WTC11 (cell line): ENCODE results near the gene SLC6A8. TPM values are rescaled to one million over a fixed set of nuclear protein-coding genes. Genes with fewer than 3 reads are reported as not detected.

Experiments
- ATAC-seq: fragments of 200-7000 bp; cut with Tn5 transposase; 2 replicates; pipeline ENCODE4 v1.10.0; 2021; ENCODE audit warnings: mild to moderate bottlenecking, moderate library complexity
- CTCF ChIA-PET: fragments of 300-600 bp; sonication (Branson Sonifier 250); formaldehyde crosslinking; loops from one replicate; lab custom pipeline; 2021; ENCODE audit warnings: antibody characterized with exemption; lab: Charles Lee
- POLR2A ChIA-PET: fragments of 350-600 bp; sonication (Branson Sonifier 250); formaldehyde crosslinking; loops from one replicate; lab custom pipeline; 2021; ENCODE audit warnings: antibody characterized with exemption; lab: Charles Lee
- DNase-seq: peaks from one replicate; pipeline ENCODE4 v3.0.0; 2021; ENCODE audit warnings: low spot score
- H3K27ac Mint-ChIP-seq: 2 replicates; pipeline ENCODE4 v1.8.0; 2021; ENCODE audit warnings: mixed read lengths
- H3K27me3 Mint-ChIP-seq: 2 replicates; pipeline ENCODE4 v1.8.0; 2021; ENCODE audit warnings: low read depth, mild to moderate bottlenecking, moderate library complexity, mixed read lengths
- H3K36me3 Mint-ChIP-seq: 2 replicates; pipeline ENCODE4 v1.8.0; 2021; ENCODE audit warnings: mixed read lengths
- H3K4me1 Mint-ChIP-seq: 2 replicates; pipeline ENCODE4 v1.8.0; 2022; ENCODE audit warnings: mixed read lengths
- H3K4me3 Mint-ChIP-seq: 2 replicates; pipeline ENCODE4 v1.8.0; 2021; ENCODE audit warnings: mild to moderate bottlenecking, moderate library complexity, mixed read lengths
- H3K9me3 Mint-ChIP-seq: 2 replicates; pipeline ENCODE4 v1.8.0; 2021; ENCODE audit warnings: mixed read lengths
- CREM ChIP-seq: sonication (generic); formaldehyde crosslinking; IDR thresholded peaks from 2 replicates; pipeline ENCODE4 v1.8.1; 2022; ENCODE audit warnings: mild to moderate bottlenecking, missing genetic modification reagents, moderate library complexity
- EMX1 ChIP-seq: fragments of 250-450 bp; sonication (Bioruptor Pico); IDR thresholded peaks from 2 replicates; pipeline ENCODE4 v1.8.0; 2021; ENCODE audit warnings: mild to moderate bottlenecking
- ETV6 ChIP-seq: sonication (generic); formaldehyde crosslinking; IDR thresholded peaks from 2 replicates; pipeline ENCODE4 v1.8.1; 2022; ENCODE audit warnings: mild to moderate bottlenecking, missing genetic modification reagents
- FOXK1 ChIP-seq: sonication (generic); formaldehyde crosslinking; IDR thresholded peaks from 2 replicates; pipeline ENCODE4 v1.8.0; 2022; ENCODE audit warnings: mild to moderate bottlenecking, moderate library complexity, missing genetic modification reagents
- GRHL2 ChIP-seq: fragments of 250-450 bp; sonication (Bioruptor Pico); IDR thresholded peaks from 2 replicates; pipeline ENCODE4 v1.8.0; 2022; ENCODE audit warnings: mild to moderate bottlenecking, moderate library complexity; ENCODE audit not compliant: insufficient replicate concordance, severe bottlenecking
- JUN ChIP-seq: sonication (generic); formaldehyde crosslinking; IDR thresholded peaks from 2 replicates; pipeline ENCODE4 v1.8.0; 2023; ENCODE audit warnings: mild to moderate bottlenecking, missing genetic modification reagents
- KAT7 ChIP-seq: sonication (generic); formaldehyde crosslinking; IDR thresholded peaks from 2 replicates; pipeline ENCODE4 v1.8.1; 2023; ENCODE audit warnings: missing genetic modification reagents, mild to moderate bottlenecking, borderline replicate concordance
- MYBL2 ChIP-seq: sonication (generic); formaldehyde crosslinking; IDR thresholded peaks from 2 replicates; pipeline ENCODE4 v1.8.1; 2023; ENCODE audit warnings: mild to moderate bottlenecking, moderate library complexity, missing genetic modification reagents
- NR2C2 ChIP-seq: sonication (generic); formaldehyde crosslinking; IDR thresholded peaks from 2 replicates; pipeline ENCODE4 v1.8.0; 2022; ENCODE audit warnings: mild to moderate bottlenecking, missing genetic modification reagents
- RELA ChIP-seq: sonication (generic); formaldehyde crosslinking; IDR thresholded peaks from 2 replicates; pipeline ENCODE4 v1.8.1; 2022; ENCODE audit warnings: missing genetic modification reagents, mild to moderate bottlenecking, borderline replicate concordance
- ZNF263 ChIP-seq: sonication (generic); formaldehyde crosslinking; IDR thresholded peaks from 2 replicates; pipeline ENCODE4 v1.8.1; 2022; ENCODE audit warnings: low read depth, mild to moderate bottlenecking, moderate library complexity, missing genetic modification reagents
- ZNF317 ChIP-seq: sonication (generic); formaldehyde crosslinking; IDR thresholded peaks from 2 replicates; pipeline ENCODE4 v1.8.1; 2023; ENCODE audit warnings: low read depth, mild to moderate bottlenecking, moderate library complexity, missing genetic modification reagents, borderline replicate concordance
- ZNF396 ChIP-seq: fragments of 250-450 bp; sonication (Bioruptor Pico); IDR thresholded peaks from 2 replicates; pipeline ENCODE4 v1.8.0; 2021; ENCODE audit warnings: mild to moderate bottlenecking, moderate library complexity, borderline replicate concordance
- total RNA-seq: library from RNA; stranded (reverse); gene quantifications from 3 replicates; pipeline ENCODE4 v1.2.3, GENCODE V29; 2021
- TF ChIP-seq, protein P1 (sequence below): sonication (generic); formaldehyde crosslinking; IDR thresholded peaks from 2 replicates; pipeline ENCODE4 v1.8.0; 2023; ENCODE audit warnings: missing genetic modification reagents, mild to moderate bottlenecking, borderline replicate concordance
- TF ChIP-seq, protein P2 (sequence below): fragments of 250-450 bp; sonication (Bioruptor Pico); IDR thresholded peaks from 2 replicates; pipeline ENCODE4 v1.8.0; 2021; ENCODE audit warnings: mild to moderate bottlenecking
- TF ChIP-seq, protein P3 (sequence below): sonication (generic); formaldehyde crosslinking; IDR thresholded peaks from 2 replicates; pipeline ENCODE4 v1.8.1; 2023; ENCODE audit warnings: mild to moderate bottlenecking, missing genetic modification reagents, moderate library complexity
- TF ChIP-seq, protein P4 (sequence below): sonication (generic); formaldehyde crosslinking; IDR thresholded peaks from 2 replicates; pipeline ENCODE4 v1.8.0; 2023; ENCODE audit warnings: mild to moderate bottlenecking, missing genetic modification reagents
- TF ChIP-seq, protein P5 (sequence below): sonication (generic); formaldehyde crosslinking; IDR thresholded peaks from 2 replicates; pipeline ENCODE4 v1.8.1; 2022; ENCODE audit warnings: mild to moderate bottlenecking, moderate library complexity, missing genetic modification reagents
- TF ChIP-seq, protein P6 (sequence below): sonication (generic); formaldehyde crosslinking; IDR thresholded peaks from 2 replicates; pipeline ENCODE4 v1.8.1; 2023; ENCODE audit warnings: mild to moderate bottlenecking, missing genetic modification reagents
- TF ChIP-seq, protein P7 (sequence below): sonication (generic); formaldehyde crosslinking; IDR thresholded peaks from 2 replicates; pipeline ENCODE4 v1.8.1; 2023; ENCODE audit warnings: mild to moderate bottlenecking, missing genetic modification reagents, moderate library complexity

Gene SLC6A8
- total RNA-seq, 1 experiment from 2014 or later: 112 TPM

DNA sequence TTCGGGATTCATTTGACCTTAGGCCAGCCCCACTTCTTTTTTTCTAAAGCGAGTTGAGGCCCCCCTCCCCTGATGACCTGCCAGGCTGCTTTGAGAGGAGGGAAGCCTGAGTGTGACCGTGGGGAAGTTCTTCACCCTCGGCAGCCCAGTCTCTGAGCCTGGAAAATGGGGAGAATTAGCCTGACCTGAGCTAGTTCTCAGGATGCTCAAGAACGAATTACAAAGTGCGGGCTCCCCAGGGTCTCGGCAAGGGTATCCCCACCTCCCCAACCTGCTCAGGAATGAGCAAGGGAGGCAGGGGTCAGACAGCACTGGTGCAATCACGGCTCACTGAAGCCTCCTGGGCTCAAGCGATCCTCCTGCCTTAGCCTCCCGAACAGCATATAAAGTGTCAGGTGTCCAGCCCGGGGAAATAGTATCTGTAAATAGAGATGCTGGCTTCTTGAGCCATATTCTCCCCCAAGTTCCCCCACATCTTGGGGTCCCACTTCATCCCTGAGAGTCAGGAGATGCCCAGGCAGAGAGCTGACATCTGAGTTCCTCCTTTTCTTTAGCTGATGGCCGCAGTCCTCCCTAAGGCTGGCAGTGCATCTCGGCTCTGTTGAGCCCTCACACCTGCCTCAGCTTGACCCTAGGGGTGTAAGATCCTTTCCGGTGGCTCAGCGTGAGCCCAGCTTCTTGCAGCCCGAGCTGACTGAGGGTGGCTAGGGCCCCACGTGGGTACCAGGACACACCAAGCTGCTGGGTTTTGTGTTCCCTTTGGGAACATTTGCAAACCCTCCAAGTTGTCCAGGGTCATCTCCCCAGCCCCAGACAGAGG is 39.2 kb upstream of the SLC6A8 start (continued):
- TF ChIP-seq, protein P1, sequence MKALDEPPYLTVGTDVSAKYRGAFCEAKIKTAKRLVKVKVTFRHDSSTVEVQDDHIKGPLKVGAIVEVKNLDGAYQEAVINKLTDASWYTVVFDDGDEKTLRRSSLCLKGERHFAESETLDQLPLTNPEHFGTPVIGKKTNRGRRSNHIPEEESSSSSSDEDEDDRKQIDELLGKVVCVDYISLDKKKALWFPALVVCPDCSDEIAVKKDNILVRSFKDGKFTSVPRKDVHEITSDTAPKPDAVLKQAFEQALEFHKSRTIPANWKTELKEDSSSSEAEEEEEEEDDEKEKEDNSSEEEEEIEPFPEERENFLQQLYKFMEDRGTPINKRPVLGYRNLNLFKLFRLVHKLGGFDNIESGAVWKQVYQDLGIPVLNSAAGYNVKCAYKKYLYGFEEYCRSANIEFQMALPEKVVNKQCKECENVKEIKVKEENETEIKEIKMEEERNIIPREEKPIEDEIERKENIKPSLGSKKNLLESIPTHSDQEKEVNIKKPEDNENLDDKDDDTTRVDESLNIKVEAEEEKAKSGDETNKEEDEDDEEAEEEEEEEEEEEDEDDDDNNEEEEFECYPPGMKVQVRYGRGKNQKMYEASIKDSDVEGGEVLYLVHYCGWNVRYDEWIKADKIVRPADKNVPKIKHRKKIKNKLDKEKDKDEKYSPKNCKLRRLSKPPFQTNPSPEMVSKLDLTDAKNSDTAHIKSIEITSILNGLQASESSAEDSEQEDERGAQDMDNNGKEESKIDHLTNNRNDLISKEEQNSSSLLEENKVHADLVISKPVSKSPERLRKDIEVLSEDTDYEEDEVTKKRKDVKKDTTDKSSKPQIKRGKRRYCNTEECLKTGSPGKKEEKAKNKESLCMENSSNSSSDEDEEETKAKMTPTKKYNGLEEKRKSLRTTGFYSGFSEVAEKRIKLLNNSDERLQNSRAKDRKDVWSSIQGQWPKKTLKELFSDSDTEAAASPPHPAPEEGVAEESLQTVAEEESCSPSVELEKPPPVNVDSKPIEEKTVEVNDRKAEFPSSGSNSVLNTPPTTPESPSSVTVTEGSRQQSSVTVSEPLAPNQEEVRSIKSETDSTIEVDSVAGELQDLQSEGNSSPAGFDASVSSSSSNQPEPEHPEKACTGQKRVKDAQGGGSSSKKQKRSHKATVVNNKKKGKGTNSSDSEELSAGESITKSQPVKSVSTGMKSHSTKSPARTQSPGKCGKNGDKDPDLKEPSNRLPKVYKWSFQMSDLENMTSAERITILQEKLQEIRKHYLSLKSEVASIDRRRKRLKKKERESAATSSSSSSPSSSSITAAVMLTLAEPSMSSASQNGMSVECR (CRISPR knock-in tag): no peak
- TF ChIP-seq, protein P2, sequence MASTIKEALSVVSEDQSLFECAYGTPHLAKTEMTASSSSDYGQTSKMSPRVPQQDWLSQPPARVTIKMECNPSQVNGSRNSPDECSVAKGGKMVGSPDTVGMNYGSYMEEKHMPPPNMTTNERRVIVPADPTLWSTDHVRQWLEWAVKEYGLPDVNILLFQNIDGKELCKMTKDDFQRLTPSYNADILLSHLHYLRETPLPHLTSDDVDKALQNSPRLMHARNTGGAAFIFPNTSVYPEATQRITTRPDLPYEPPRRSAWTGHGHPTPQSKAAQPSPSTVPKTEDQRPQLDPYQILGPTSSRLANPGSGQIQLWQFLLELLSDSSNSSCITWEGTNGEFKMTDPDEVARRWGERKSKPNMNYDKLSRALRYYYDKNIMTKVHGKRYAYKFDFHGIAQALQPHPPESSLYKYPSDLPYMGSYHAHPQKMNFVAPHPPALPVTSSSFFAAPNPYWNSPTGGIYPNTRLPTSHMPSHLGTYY (CRISPR knock-in tag): no peak
- TF ChIP-seq, all 79 proteins: peak for 0

DNA sequence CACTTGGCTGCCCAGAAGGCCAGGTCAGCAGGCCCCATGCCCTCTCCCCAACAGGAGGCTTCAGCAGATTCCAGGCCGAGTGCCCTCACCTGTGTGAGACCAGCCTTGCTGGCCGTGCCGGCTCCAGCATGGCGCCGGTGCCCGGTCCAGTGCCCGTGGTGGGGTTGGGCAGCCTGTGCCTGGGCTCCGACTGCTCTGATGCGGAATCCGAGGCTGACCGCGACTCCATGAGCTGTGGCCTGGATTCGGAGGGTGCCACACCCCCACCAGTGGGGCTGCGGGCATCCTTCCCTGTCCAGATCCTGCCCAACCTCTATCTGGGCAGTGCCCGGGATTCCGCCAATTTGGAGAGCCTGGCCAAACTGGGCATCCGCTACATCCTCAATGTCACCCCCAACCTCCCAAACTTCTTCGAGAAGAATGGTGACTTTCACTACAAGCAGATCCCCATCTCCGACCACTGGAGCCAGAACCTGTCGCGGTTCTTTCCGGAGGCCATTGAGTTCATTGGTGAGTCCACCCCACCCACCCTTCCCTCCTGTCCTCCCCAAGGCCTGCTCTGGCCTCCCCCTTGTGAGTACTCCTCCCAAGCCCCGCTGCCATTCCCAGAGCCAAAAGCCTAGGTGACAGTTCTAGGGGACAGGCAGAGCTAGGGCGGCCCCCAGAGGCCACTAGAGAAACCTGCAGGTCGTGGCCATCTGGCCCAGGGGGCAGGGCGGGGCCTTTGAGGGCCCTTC is 38.4 kb upstream of the SLC6A8 start:
- Mint-ChIP-seq H3K27ac (no peak overlapping the region), H3K9me3 (no peaks in the 10 kb centered on the region; the same call in 1 of the 2 replicates), H3K4me3 (no peak overlapping the region), H3K27me3 (peaks cover 50% of the 10 kb centered on the region), H3K36me3 (no peaks in the 10 kb centered on the region), H3K4me1 (no peaks in the 10 kb centered on the region)
- DNase-seq: peak; percentile 73
- CTCF ChIA-PET: interaction anchor here (0.5 to 10.6 kb wide), 18 partner anchors 9 to 110 kb away, joined by 3 to 153 read pairs (median 6); no protein-coding TSS in a partner anchor
- POLR2A ChIA-PET: no interaction called here
- ATAC-seq: peak; percentile 73
- TF ChIP-seq, protein P3, sequence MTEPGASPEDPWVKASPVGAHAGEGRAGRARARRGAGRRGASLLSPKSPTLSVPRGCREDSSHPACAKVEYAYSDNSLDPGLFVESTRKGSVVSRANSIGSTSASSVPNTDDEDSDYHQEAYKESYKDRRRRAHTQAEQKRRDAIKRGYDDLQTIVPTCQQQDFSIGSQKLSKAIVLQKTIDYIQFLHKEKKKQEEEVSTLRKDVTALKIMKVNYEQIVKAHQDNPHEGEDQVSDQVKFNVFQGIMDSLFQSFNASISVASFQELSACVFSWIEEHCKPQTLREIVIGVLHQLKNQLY (CRISPR knock-in tag): no peak
- TF ChIP-seq ETV6: no peak
- no peak for TF ChIP-seq NR2C2 (CRISPR knock-in tag)
- TF ChIP-seq MYBL2 (CRISPR knock-in tag): no peak
- TF ChIP-seq JUN: no peak
- no peak for TF ChIP-seq KAT7
- TF ChIP-seq, protein P4, sequence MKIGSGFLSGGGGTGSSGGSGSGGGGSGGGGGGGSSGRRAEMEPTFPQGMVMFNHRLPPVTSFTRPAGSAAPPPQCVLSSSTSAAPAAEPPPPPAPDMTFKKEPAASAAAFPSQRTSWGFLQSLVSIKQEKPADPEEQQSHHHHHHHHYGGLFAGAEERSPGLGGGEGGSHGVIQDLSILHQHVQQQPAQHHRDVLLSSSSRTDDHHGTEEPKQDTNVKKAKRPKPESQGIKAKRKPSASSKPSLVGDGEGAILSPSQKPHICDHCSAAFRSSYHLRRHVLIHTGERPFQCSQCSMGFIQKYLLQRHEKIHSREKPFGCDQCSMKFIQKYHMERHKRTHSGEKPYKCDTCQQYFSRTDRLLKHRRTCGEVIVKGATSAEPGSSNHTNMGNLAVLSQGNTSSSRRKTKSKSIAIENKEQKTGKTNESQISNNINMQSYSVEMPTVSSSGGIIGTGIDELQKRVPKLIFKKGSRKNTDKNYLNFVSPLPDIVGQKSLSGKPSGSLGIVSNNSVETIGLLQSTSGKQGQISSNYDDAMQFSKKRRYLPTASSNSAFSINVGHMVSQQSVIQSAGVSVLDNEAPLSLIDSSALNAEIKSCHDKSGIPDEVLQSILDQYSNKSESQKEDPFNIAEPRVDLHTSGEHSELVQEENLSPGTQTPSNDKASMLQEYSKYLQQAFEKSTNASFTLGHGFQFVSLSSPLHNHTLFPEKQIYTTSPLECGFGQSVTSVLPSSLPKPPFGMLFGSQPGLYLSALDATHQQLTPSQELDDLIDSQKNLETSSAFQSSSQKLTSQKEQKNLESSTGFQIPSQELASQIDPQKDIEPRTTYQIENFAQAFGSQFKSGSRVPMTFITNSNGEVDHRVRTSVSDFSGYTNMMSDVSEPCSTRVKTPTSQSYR (CRISPR knock-in tag): no peak
- TF ChIP-seq ZNF396 (CRISPR knock-in tag): no peak
- no peak for TF ChIP-seq CREM
- no peak for TF ChIP-seq RELA
- no peak for TF ChIP-seq ZNF263 (CRISPR knock-in tag)
- TF ChIP-seq, protein P5, sequence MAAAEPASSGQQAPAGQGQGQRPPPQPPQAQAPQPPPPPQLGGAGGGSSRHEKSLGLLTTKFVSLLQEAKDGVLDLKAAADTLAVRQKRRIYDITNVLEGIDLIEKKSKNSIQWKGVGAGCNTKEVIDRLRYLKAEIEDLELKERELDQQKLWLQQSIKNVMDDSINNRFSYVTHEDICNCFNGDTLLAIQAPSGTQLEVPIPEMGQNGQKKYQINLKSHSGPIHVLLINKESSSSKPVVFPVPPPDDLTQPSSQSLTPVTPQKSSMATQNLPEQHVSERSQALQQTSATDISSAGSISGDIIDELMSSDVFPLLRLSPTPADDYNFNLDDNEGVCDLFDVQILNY (CRISPR knock-in tag): no peak
- TF ChIP-seq EMX1 (CRISPR knock-in tag): no peak
- no peak for TF ChIP-seq GRHL2 (CRISPR knock-in tag)
- TF ChIP-seq, protein P6, sequence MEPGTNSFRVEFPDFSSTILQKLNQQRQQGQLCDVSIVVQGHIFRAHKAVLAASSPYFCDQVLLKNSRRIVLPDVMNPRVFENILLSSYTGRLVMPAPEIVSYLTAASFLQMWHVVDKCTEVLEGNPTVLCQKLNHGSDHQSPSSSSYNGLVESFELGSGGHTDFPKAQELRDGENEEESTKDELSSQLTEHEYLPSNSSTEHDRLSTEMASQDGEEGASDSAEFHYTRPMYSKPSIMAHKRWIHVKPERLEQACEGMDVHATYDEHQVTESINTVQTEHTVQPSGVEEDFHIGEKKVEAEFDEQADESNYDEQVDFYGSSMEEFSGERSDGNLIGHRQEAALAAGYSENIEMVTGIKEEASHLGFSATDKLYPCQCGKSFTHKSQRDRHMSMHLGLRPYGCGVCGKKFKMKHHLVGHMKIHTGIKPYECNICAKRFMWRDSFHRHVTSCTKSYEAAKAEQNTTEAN (CRISPR knock-in tag): no peak
- TF ChIP-seq ZNF317: no peak
- TF ChIP-seq, protein P7, sequence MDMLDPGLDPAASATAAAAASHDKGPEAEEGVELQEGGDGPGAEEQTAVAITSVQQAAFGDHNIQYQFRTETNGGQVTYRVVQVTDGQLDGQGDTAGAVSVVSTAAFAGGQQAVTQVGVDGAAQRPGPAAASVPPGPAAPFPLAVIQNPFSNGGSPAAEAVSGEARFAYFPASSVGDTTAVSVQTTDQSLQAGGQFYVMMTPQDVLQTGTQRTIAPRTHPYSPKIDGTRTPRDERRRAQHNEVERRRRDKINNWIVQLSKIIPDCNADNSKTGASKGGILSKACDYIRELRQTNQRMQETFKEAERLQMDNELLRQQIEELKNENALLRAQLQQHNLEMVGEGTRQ (CRISPR knock-in tag): no peak
- TF ChIP-seq FOXK1 (CRISPR knock-in tag): no peak
